Nephron progenitor cell (in vitro differentiated cells): ENCODE measurements around the gene CCPG1.

Experiments used
- DNase-seq: peaks from one replicate; pipeline ENCODE4 v3.0.0; 2021
- H3K27ac Mint-ChIP-seq: 2 replicates; pipeline ENCODE4 v1.8.0; 2021; ENCODE audit warnings: mild to moderate bottlenecking, moderate library complexity, mixed read lengths
- H3K27me3 Mint-ChIP-seq: 2 replicates; pipeline ENCODE4 v1.8.0; 2021; ENCODE audit warnings: mild to moderate bottlenecking, low read depth, mixed read lengths; ENCODE audit not compliant: poor library complexity
- H3K36me3 Mint-ChIP-seq: 2 replicates; pipeline ENCODE4 v1.8.0; 2021; ENCODE audit warnings: low read depth, mixed read lengths
- H3K4me1 Mint-ChIP-seq: 2 replicates; pipeline ENCODE4 v1.8.0; 2021; ENCODE audit warnings: mixed read lengths
- H3K4me3 Mint-ChIP-seq: 2 replicates; pipeline ENCODE4 v1.8.0; 2021; ENCODE audit warnings: mild to moderate bottlenecking, moderate library complexity, mixed read lengths
- H3K9me3 Mint-ChIP-seq: 2 replicates; pipeline ENCODE4 v1.8.0; 2021; ENCODE audit warnings: mild to moderate bottlenecking, moderate library complexity, mixed read lengths
- CTCF ChIP-seq: fragments of 200-600 bp; sonication (generic); IDR thresholded peaks from 2 replicates; pipeline ENCODE4 v1.5.0; 2021; ENCODE audit warnings: antibody characterized with exemption

Gene CCPG1

GRCh38 chr15:55362641-55363040 is 45.5 kb downstream of the CCPG1 start:
- peaks cover 8% of the 10 kb centered on the region for H3K4me1 Mint-ChIP-seq
- H3K27me3 Mint-ChIP-seq = no peaks in the 10 kb centered on the region
- no peak for DNase-seq
- no peaks in the 10 kb centered on the region for H3K9me3 Mint-ChIP-seq
- H3K36me3 Mint-ChIP-seq = peaks cover 6% of the 10 kb centered on the region
- peak overlapping the region; percentile 28 for H3K27ac Mint-ChIP-seq
- no peak for TF ChIP-seq CTCF
- H3K4me3 Mint-ChIP-seq = no peak overlapping the region

- Mint-ChIP-seq H3K27ac (no peak overlapping the region), H3K4me3 (no peak overlapping the region), H3K36me3 (peaks cover 13% of the 10 kb centered on the region), H3K4me1 (peaks cover 8% of the 10 kb centered on the region), H3K9me3 (no peaks in the 10 kb centered on the region), H3K27me3 (no peaks in the 10 kb centered on the region)
- TF ChIP-seq CTCF = no peak
- no peak for DNase-seq
Observed at GRCh38 chr15:55361048-55361447, 47.1 kb downstream of the CCPG1 start.

- Mint-ChIP-seq H3K9me3 (no peaks in the 10 kb centered on the region), H3K4me1 (peaks cover 8% of the 10 kb centered on the region), H3K27me3 (no peaks in the 10 kb centered on the region), H3K4me3 (no peak overlapping the region), H3K36me3 (peaks cover 13% of the 10 kb centered on the region), H3K27ac (peak overlapping the region; percentile 35)
- no peak for DNase-seq
- TF ChIP-seq CTCF = no peak
Observed at GRCh38 chr15:55360256-55360655, 47.9 kb downstream of the CCPG1 start.

- no peak for TF ChIP-seq CTCF
- Mint-ChIP-seq H3K4me3 (no peak overlapping the region), H3K36me3 (peaks cover 13% of the 10 kb centered on the region), H3K27ac (peak overlapping the region; percentile 6), H3K9me3 (no peaks in the 10 kb centered on the region), H3K4me1 (peaks cover 8% of the 10 kb centered on the region), H3K27me3 (no peaks in the 10 kb centered on the region)
- no peak for DNase-seq
Observed at GRCh38 chr15:55358471-55358870, 49.7 kb downstream of the CCPG1 start.

GRCh38 chr15:55357774-55358173 is 50.4 kb downstream of the CCPG1 start:
- Mint-ChIP-seq H3K27ac (no peak overlapping the region), H3K36me3 (peaks cover 13% of the 10 kb centered on the region), H3K27me3 (no peaks in the 10 kb centered on the region), H3K9me3 (no peaks in the 10 kb centered on the region), H3K4me3 (no peak overlapping the region), H3K4me1 (peaks cover 8% of the 10 kb centered on the region)
- TF ChIP-seq CTCF = no peak
- no peak for DNase-seq

- H3K9me3 Mint-ChIP-seq = no peaks in the 10 kb centered on the region
- TF ChIP-seq CTCF = no peak
- no peak overlapping the region for H3K27ac Mint-ChIP-seq
- no peak overlapping the region for H3K4me3 Mint-ChIP-seq
- no peak for DNase-seq
- H3K27me3 Mint-ChIP-seq = no peaks in the 10 kb centered on the region
- peaks cover 7% of the 10 kb centered on the region for H3K36me3 Mint-ChIP-seq
- peaks cover 8% of the 10 kb centered on the region for H3K4me1 Mint-ChIP-seq
Observed at GRCh38 chr15:55356985-55357585, 51.1 kb downstream of the CCPG1 start.
